Esophagus squamous epithelium (tissue), 4 donors: ENCODE results near the gene CCDC73.

ENCODE experiments used
- POLR2A ChIP-seq, 4 donors: fragments of 450-650 bp; IDR thresholded peaks; one replicate each; pipeline ENCODE4 v1.6.1; 2017; ENCODE audit warnings: antibody characterized with exemption in 4 of 4, mild to moderate bottlenecking in 4 of 4, moderate library complexity in 3 of 4
- TF ChIP-seq, protein P1 (sequence below), 6 experiments: fragments of 450-650 bp in 4 of 6; fragments of 200-600 bp in 2 of 6; sonication (generic) in 2 of 6; IDR thresholded peaks; one replicate each; pipeline ENCODE4 v1.5.1; 2016 to 2019; ENCODE audit warnings: antibody characterized with exemption in 6 of 6, mild to moderate bottlenecking in 4 of 6, moderate library complexity in 4 of 6

GRCh38 chr11:32781721-32782120 is 12.7 kb downstream of the CCDC73 start:
- no peak for TF ChIP-seq POLR2A (IDR thresholded peaks at IDR 0.05)
- TF ChIP-seq, protein P1, sequence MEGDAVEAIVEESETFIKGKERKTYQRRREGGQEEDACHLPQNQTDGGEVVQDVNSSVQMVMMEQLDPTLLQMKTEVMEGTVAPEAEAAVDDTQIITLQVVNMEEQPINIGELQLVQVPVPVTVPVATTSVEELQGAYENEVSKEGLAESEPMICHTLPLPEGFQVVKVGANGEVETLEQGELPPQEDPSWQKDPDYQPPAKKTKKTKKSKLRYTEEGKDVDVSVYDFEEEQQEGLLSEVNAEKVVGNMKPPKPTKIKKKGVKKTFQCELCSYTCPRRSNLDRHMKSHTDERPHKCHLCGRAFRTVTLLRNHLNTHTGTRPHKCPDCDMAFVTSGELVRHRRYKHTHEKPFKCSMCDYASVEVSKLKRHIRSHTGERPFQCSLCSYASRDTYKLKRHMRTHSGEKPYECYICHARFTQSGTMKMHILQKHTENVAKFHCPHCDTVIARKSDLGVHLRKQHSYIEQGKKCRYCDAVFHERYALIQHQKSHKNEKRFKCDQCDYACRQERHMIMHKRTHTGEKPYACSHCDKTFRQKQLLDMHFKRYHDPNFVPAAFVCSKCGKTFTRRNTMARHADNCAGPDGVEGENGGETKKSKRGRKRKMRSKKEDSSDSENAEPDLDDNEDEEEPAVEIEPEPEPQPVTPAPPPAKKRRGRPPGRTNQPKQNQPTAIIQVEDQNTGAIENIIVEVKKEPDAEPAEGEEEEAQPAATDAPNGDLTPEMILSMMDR (IDR thresholded peaks at IDR 0.05), result no peak
